Left lobe of liver (tissue), 2 donors: Measurements from ENCODE around the gene ZNF611. TPM values are rescaled to one million over a fixed set of nuclear protein-coding genes. Genes with fewer than 3 reads are reported as not detected.
"Not testable (repeated sequence)": the region's sequence is repeated elsewhere in the genome, so short reads cannot be mapped to it uniquely, and the experiment has no call there.

ENCODE experiments used
- ATAC-seq: fragments of 200-7000 bp; cut with Tn5 transposase; one replicate; pipeline ENCODE4 v1.9.1; 2020; ENCODE audit warnings: mild to moderate bottlenecking, moderate library complexity
- DNase-seq: peaks from one replicate; pipeline ENCODE4 v3.0.0-alpha.2; 2020; ENCODE audit warnings: low spot score
- total RNA-seq: library from RNA; stranded (reverse); gene quantifications from one replicate; pipeline ENCODE4 v1.2.1, GENCODE V29; 2021
- donor health status: DM: no; HTN: no; CAD: no; lungs with moderate emphysema.
- donor health status: DM: no; HTN: yes; CAD: no.

Gene ZNF611
- total RNA-seq, 1 donor from 2014 or later = 4.3 TPM

GRCh38 chr19:52687684-52688083 is 47.2 kb downstream of the ZNF611 start:
- no peak for ATAC-seq
- DNase-seq = no peak

- DNase-seq = no peak
- ATAC-seq = no peak
Observed at GRCh38 chr19:52685811-52686210, 49.0 kb downstream of the ZNF611 start.

- DNase-seq, ATAC-seq: not testable (repeated sequence)
Observed at GRCh38 chr19:52681216-52681615, 53.6 kb downstream of the ZNF611 start.

GRCh38 chr19:52679598-52679997 is 55.2 kb downstream of the ZNF611 start:
- no peak for DNase-seq

GRCh38 chr19:52675239-52675638 is 59.6 kb downstream of the ZNF611 start:
- DNase-seq, ATAC-seq: not testable (repeated sequence)

More at GRCh38 chr19:52679598-52679997, 55.2 kb downstream of the ZNF611 start:
- ATAC-seq = no peak

DNA sequence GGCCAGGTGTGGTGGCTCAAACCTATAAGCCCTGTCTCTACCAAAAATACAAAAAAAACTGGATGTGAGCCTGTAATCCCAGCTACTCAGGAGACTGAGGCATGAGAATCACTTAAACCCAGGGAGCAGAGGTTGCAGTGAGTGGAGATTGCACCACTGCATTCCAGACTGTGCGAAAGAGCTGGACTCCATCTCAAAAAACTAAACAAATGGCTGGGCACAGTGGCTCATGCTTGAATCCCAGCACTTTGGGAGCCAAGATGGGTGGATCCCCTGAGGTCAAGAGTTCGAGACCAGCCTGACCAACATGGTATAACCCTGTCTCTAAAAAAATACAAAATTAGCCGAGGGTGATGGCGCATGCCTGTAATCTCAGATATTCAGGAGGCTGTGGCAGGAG is 61.8 kb downstream of the ZNF611 start:
- no peak for ATAC-seq
- DNase-seq = no peak

GRCh38 chr19:52670046-52670445 is 64.8 kb downstream of the ZNF611 start:
- DNase-seq = no peak

DNA sequence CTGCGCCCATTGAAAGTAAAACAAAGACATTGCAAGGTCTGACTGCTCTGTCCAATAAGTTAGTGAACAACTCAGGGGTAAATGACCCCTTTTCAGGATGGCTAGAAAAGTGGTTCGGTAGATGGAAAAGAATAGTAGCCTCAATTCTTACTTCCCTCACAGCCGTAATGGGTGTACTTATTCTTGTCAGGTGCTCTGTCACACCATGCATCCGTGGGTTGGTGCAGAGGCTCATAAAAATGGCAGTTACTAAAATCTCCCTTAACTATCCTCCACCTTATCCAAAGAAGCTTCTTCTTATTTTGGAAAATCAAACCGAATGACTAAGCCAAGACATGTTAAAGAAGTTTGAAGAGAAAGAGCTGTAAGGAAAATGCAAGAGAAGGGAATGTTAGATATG is 65.3 kb downstream of the ZNF611 start:
- DNase-seq (no peak), ATAC-seq (no peak)

More at GRCh38 chr19:52670046-52670445, 64.8 kb downstream of the ZNF611 start:
- no peak for ATAC-seq

GRCh38 chr19:52667972-52668371 is 66.9 kb downstream of the ZNF611 start:
- DNase-seq = no peak
- ATAC-seq = no peak

DNA sequence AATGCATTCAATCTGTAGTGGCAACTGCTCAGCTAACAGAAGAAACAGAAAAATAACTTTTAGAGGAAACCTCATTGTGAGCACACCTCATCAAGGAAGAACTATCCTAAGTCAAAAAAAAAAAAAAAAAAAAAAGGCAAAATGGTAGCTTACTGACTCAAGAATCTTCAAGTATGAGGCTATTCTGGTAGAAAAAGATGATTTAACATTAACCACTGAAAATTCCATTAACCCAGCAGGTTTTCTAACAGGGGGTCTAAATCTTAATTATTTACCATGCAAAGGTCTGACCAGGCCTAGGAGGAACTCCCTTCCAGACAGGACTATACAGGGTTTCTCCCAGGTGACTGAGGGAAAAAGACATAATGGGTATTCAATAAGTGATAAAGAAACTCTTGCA is 68.3 kb downstream of the ZNF611 start:
- DNase-seq = no peak
- ATAC-seq = no peak

DNA sequence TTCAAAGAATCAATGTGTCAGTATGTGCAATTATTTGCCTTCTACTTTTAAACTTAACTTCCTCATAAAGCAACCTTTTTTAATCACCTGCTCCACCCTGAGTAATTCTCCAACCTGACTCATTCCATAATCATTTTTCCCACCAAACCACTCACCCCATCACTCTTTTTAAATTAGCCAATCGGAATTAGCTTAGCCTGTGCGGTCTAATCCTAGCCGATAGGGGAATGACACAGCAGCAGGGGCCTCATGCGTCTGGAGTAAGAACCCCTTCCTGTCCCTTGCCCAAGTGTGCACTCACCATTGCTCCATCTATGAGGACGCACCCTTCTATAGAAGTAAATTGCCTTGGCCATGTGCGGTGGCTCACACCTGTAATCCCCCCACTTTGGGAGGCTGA is 69.3 kb downstream of the ZNF611 start:
- DNase-seq = no peak
- ATAC-seq = no peak

DNA sequence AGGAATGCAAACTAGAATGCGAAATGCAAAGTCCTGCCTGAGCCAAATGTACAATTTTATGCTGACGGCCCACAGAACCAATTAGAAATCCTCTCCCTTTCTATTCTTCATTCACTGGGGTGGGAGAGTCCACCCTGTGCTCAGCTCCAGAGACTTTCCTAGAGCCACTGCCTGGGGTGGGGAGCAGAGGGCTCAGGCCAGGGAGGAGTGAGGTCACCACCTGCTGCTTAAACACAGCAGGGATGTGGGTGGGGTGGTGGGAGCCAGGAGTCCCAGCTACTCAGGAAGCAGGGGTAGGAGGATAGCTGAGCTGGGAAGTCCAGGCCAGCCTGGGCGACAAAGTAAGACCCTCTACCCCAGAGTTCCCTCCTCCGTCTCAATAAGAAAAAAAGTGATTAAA is 69.8 kb downstream of the ZNF611 start:
- DNase-seq = no peak

DNA sequence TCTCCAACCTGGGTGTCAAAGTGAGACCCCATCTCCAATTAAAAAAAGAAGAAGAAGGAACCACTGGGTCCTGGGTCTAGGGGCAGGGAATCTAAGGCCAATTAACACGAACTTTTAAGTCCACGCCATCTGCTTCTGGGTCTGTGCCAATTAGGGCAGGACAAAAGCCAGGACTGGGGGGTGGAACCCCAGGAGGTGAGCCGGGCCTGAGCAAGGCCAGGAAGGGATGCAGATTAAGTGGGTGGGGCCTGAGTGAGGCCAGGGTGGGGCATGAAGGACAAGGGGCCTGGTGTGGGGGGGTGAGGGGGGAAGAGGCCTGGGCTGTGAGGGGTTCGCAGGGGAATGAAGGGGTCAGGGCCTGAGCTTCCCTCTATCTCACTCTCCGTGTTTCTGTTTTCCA is 70.4 kb downstream of the ZNF611 start:
- DNase-seq = no peak
- ATAC-seq = no peak

More for the DNA sequence above, 69.8 kb downstream of the ZNF611 start:
- ATAC-seq = no peak

GRCh38 chr19:52662631-52663030 is 72.2 kb downstream of the ZNF611 start:
- no peak for ATAC-seq
- no peak for DNase-seq

DNA sequence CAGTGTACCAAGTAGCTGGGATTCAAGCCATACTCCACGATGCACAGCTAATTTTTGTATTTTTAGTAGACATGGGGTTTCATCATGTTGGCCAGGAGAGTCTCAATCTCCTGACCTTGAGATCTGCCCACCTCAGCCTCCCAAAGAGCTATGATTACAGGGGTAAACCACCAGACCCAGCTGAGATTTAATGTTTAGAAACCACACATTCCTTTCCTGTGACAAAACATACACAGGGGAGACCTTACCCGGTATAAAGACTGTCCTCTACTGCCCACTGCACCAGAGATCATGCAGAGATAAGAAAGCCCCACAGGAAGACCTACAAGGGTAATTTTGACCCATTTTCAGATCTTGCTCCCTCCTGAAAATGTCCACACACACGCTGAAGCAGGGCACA is 73.9 kb downstream of the ZNF611 start:
- no peak for DNase-seq
- ATAC-seq = no peak

GRCh38 chr19:52659013-52659412 is 75.8 kb downstream of the ZNF611 start:
- no peak for ATAC-seq
- no peak for DNase-seq

DNA sequence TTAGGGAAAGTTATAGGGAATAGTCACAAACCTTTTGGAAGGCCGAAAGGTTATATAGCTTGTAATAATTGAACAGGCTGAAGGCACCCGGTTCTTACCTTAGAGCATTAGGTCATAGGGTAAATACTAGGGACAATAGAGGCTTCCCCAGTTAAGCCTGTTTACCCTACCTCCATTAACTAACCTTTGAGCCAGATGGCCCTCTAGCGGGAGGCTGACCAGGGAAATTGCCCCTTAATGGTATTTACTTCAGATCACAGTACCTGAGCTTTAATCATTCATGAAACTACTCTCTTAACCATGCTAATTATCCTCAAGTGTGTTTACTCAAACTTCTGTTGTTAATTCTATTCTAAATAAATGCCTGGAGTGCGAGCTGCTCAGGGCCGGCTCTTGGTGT is 76.2 kb downstream of the ZNF611 start:
- no peak for DNase-seq
- ATAC-seq = no peak

DNA sequence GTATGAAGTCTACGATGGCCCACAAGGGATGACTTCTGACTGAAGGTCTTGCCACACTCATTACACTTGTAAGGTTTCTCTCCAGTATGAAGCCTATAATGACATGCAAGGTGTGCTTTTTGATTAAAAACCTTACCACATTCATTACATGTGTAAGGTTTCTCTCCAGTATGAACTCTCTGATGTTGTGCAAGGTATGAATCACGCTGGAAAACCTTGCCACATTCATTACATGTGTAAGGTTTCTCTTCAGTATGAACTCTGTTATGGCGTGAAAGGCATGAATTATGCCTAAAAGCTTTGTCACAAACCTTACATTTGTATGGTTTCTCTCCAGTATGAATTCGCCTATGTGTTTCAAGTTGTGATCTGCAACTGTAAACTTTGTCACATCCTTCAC is 81.7 kb downstream of the ZNF611 start:
- no peak for DNase-seq

More for the DNA sequence above, 81.7 kb downstream of the ZNF611 start:
- ATAC-seq = no peak

Other genes with a start within 250 kb of the ZNF611 start
- gene ZNF808, start 207.4 kb downstream of the ZNF611 start, total RNA-seq = 6.2 TPM
- 4.1 TPM for gene ZNF701, start 164.8 kb downstream of the ZNF611 start, total RNA-seq
- gene ZNF83, start 96.7 kb downstream of the ZNF611 start, total RNA-seq = 3.4 TPM
- 3.1 TPM for gene ZNF600, start 51.7 kb upstream of the ZNF611 start, total RNA-seq
- gene ZNF28, start 86.6 kb upstream of the ZNF611 start, total RNA-seq = 1.2 TPM
- gene ZNF468, start 122.6 kb upstream of the ZNF611 start, total RNA-seq = 2.6 TPM
- gene ZNF320, start 162.6 kb upstream of the ZNF611 start, total RNA-seq = 1.2 TPM
- 0.70 TPM for gene ZNF888, start 188.4 kb upstream of the ZNF611 start, total RNA-seq
- 0.75 TPM for gene ZNF816, start 227.8 kb upstream of the ZNF611 start, total RNA-seq